ENCODE results near the gene LRTM2. TPM values are rescaled to one million over a fixed set of nuclear protein-coding genes. Genes with fewer than 3 reads are reported as not detected.

LRTM2 gene
- total RNA-seq, 4 donors from 2014 or later: not detected

DNA sequence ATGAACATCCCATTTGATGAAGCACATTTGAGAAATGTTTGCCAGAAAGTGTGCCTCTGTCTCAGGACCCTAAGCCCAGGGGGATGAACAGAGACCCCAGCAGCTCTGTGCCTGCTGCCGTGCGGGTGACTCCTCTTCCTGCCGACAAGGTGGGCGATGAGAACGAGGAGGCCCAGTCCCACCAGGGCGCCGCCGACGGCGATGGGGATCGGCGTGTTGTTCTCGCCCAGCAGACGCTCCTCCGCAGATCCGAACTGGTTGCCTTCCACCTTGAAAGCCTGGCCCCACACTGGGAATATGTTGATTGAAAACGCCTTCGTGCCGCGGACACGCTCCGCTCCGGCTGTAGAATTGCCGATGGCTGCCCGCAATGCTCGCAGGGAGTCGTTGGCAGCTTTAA is 44.1 kb downstream of the LRTM2 start:
- WGBS, 2 donors: 58 to 62% methylated on average over 17 to 27 of the region's 27 CpGs
- Histone ChIP-seq H3K4me1 (no peaks in the 10 kb centered on the region), H3K27me3 (no peaks in the 10 kb centered on the region), H3K9me3 (no peaks in the 10 kb centered on the region), H3K27ac (no peak overlapping the region), H3K36me3 (no peaks in the 10 kb centered on the region), H3K4me3 (replicated peaks in 1 of 3) (no peak overlapping the region)
- DNase-seq: no peak
- TF ChIP-seq POLR2A (IDR thresholded peaks at IDR 0.05): no peak
- TF ChIP-seq, protein P1, sequence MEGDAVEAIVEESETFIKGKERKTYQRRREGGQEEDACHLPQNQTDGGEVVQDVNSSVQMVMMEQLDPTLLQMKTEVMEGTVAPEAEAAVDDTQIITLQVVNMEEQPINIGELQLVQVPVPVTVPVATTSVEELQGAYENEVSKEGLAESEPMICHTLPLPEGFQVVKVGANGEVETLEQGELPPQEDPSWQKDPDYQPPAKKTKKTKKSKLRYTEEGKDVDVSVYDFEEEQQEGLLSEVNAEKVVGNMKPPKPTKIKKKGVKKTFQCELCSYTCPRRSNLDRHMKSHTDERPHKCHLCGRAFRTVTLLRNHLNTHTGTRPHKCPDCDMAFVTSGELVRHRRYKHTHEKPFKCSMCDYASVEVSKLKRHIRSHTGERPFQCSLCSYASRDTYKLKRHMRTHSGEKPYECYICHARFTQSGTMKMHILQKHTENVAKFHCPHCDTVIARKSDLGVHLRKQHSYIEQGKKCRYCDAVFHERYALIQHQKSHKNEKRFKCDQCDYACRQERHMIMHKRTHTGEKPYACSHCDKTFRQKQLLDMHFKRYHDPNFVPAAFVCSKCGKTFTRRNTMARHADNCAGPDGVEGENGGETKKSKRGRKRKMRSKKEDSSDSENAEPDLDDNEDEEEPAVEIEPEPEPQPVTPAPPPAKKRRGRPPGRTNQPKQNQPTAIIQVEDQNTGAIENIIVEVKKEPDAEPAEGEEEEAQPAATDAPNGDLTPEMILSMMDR (IDR thresholded peaks at IDR 0.05): no peak
- intact Hi-C loops (cut with DNase I): no loop called here

DNA sequence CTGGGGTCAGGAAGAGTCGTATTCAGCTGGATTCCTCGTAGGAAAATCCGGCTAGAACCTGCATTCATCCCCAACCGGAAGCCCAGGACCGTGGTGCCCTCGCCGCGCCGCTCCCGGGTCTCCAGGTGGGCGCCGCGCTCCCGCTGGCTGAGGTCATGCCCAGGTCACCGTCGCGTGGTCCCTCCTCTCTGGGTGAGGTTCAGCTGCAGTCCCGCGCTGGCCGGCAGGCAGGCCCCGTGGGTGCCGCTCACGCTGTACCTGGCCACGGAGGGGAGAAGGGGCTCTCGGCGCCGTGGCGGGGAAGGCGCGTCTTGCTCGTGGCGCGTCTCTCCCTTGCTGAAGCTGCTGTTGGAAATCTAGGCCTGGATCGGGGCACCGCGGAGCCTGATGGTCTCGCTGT is 44.5 kb downstream of the LRTM2 start:
- no peak for DNase-seq
- no peak overlapping the region for H3K4me3 ChIP-seq (replicated peaks in 1 of 3)
- no peak overlapping the region for H3K27ac ChIP-seq
- no peaks in the 10 kb centered on the region for H3K9me3 ChIP-seq
- TF ChIP-seq, protein P1 (IDR thresholded peaks at IDR 0.05): no peak
- TF ChIP-seq POLR2A (IDR thresholded peaks at IDR 0.05): no peak
- no peaks in the 10 kb centered on the region for H3K4me1 ChIP-seq
- intact Hi-C loops (cut with DNase I): no loop called here
- no peaks in the 10 kb centered on the region for H3K27me3 ChIP-seq
- 76 to 90% methylated on average over 2 to 24 of the region's 37 CpGs for whole genome bisulfite sequencing, 2 donors
- no peaks in the 10 kb centered on the region for H3K36me3 ChIP-seq

DNA sequence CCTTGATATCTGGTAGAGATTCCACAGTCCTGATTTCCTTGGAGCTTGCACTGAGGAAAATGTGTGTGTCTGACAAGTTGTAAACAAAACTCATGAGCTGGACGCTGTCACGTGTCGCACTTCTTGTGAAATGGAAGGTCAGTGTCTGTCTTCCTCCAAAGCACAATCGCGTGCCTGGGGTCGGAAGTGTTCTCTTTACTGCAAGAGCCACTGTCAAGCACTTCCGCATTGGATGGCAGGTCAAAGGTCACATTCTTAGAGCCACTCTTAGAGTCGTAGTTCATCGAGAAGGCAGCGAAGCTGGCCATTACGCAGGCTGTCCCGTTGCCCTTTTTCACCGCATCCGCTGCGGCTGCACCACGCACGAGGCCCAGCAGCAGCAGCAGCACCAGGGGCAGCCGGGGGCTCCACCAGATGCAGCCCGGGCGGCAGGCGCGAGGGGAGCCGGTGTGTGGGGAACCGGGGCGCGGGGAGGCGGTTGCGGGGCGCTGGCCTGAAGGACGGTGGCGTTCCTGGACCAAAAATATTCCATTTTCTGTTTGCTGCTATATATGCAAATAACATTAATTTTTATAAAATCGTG is 45.0 kb downstream of the LRTM2 start:
- intact Hi-C loops (cut with DNase I): no loop called here
- Histone ChIP-seq H3K9me3 (no peaks in the 10 kb centered on the region), H3K36me3 (no peaks in the 10 kb centered on the region), H3K4me1 (no peaks in the 10 kb centered on the region), H3K27me3 (no peaks in the 10 kb centered on the region), H3K4me3 (replicated peaks in 1 of 3) (no peak overlapping the region), H3K27ac (no peak overlapping the region)
- DNase-seq: no peak
- TF ChIP-seq, protein P1 (IDR thresholded peaks at IDR 0.05): no peak
- no peak for TF ChIP-seq POLR2A (IDR thresholded peaks at IDR 0.05)
- 80 to 85% methylated on average over 29 to 31 of the region's 32 CpGs for WGBS, 2 donors

DNA sequence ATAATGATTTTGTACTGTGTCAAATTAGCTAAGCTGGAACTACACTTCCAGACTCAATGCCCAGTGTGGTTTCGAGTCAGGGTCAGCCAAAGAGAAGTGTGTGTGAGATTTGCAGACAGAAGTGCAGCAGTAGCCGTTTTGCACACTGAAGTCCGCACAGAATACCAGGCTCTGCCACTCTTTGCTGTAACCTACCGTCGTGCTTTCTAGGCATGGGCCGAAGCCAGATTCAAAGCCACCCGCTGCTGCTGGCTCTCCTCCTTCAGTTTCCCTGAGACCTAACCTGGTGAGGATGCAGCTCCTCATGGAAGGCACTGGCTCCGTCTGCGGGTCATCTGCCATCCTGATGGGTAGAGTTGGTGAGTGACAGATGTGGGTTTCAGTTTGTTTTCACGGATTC is 48.8 kb downstream of the LRTM2 start:
- TF ChIP-seq POLR2A (IDR thresholded peaks at IDR 0.05): no peak
- TF ChIP-seq, protein P1 (IDR thresholded peaks at IDR 0.05): no peak
- no peak overlapping the region for H3K4me3 ChIP-seq (replicated peaks in 1 of 3)
- WGBS, 2 donors: 91 to 92% methylated on average over 10 of the region's 10 CpGs
- no peaks in the 10 kb centered on the region for H3K9me3 ChIP-seq
- no peak overlapping the region for H3K27ac ChIP-seq
- no peak for DNase-seq
- H3K36me3 ChIP-seq: no peaks in the 10 kb centered on the region
- intact Hi-C loops (cut with DNase I): no loop called here
- H3K4me1 ChIP-seq: no peaks in the 10 kb centered on the region
- no peaks in the 10 kb centered on the region for H3K27me3 ChIP-seq

DNA sequence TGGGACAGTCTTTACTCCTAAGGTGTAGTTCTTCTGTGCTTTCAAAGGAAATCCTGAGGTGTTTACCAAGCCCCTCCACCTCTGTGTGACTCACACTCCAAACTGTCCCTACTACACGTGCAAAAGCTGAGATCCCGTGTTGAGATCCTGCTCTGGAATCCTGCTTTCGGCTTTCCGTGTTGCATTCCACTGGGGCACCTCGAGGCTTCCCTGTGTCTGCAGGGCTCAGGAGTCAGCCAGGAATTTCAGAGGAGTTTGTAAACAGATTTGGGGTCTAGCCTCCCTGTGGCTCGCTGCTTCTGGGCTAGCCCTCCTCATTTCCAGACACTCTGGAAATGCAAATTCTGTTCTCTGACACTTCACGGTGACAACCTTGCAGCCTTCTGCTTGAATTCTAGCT is 49.7 kb downstream of the LRTM2 start:
- WGBS, 2 donors: 68 to 78% methylated on average over 7 of the region's 7 CpGs
- intact Hi-C loops (cut with DNase I): no loop called here

More for the DNA sequence above, 49.7 kb downstream of the LRTM2 start:
- Histone ChIP-seq H3K9me3 (no peaks in the 10 kb centered on the region), H3K27me3 (no peaks in the 10 kb centered on the region), H3K4me1 (no peaks in the 10 kb centered on the region), H3K36me3 (no peaks in the 10 kb centered on the region), H3K27ac (no peak overlapping the region), H3K4me3 (replicated peaks in 1 of 3) (no peak overlapping the region)
- no peak for DNase-seq
- TF ChIP-seq, protein P1 (IDR thresholded peaks at IDR 0.05): no peak
